Measurements from ENCODE around the gene IRF2BP2. TPM values are rescaled to one million over a fixed set of nuclear protein-coding genes. Genes with fewer than 3 reads are reported as not detected.

The IRF2BP2 gene
- total and polyA plus RNA-seq, 2 of the 13 experiments (the other 11 are each of a cell fraction or from before 2014, with no cell fraction given) = 140 to 147 TPM

DNA sequence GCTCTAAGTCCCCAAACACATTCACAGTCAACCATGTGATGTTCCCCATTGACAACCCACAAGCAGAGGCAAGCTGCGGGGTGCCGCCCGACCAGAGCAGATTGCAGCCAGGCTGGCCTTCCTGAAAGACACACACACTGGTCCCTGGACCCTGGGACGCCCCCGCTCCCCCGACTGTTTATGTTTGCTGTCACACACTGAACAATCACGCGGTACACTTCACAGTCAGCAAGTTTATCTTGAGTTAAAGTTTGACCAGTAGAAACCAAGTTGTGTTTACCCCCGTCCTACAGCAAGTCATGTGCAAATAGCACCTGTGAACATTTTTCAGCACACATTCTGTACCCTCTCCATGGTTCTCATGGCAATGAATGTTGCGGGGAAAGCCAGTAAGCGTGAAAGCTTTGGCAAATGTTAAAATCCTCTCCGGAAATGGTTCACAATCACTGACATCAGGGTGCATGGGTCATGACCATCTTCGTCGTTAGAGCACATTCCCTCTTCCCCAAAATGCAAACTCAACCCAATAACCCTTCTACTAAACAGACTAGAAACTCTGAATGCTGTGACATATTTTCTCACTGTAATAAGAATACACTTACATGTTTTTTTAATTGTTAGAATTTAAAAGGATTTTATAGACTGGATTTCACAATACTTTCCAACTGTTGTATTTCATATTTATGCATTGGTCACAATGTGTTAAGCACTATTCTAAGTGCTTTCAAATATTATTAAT is 33.3 kb upstream of the IRF2BP2 start (continued):
- TF ChIP-seq GATA4 (IDR thresholded peaks at IDR 0.05; ENCODE audit: borderline replicate concordance, low read depth) (peak; percentile 96), MIER2 (CRISPR knock-in tag; IDR thresholded peaks at IDR 0.05) (peak; percentile 83), ZNF678 (CRISPR knock-in tag; IDR thresholded peaks at IDR 0.05) (no peak), ZZZ3 (CRISPR knock-in tag; IDR thresholded peaks at IDR 0.05; ENCODE audit: borderline replicate concordance) (no peak), TBL1XR1 (IDR thresholded peaks at IDR 0.05; ENCODE audit: borderline replicate concordance, low read length, partially characterized antibody) (peak; percentile 93), KAT8 (CRISPR knock-in tag; IDR thresholded peaks at IDR 0.05) (peak; percentile 87), YY1 (IDR thresholded peaks at IDR 0.05; ENCODE audit: insufficient read depth, insufficient replicate concordance, low read depth, low read length) (peak; percentile 72), EEA1 (CRISPR knock-in tag; IDR thresholded peaks at IDR 0.05; ENCODE audit: borderline replicate concordance) (no peak), ZMAT3 (CRISPR knock-in tag; conservative IDR thresholded peaks at IDR 0.05) (peak; percentile 71; the same call in 1 of the 2 replicates), RFX1 (IDR thresholded peaks at IDR 0.05) (peak; percentile 82), ZFP37 (CRISPR knock-in tag; IDR thresholded peaks at IDR 0.05; ENCODE audit: borderline replicate concordance) (peak; percentile 97), ZNF430 (CRISPR knock-in tag; IDR thresholded peaks at IDR 0.05) (peak; percentile 97), SIN3A (IDR thresholded peaks at IDR 0.05; ENCODE audit: borderline replicate concordance, low read depth, low read length) (peak; percentile 58; the same call in 1 of the 2 replicates), ZNF547 (CRISPR knock-in tag; IDR thresholded peaks at IDR 0.05) (peak; percentile 74; the same call in 1 of the 2 replicates), ZNF3 (CRISPR knock-in tag; IDR thresholded peaks at IDR 0.05) (no peak), ZNF660 (CRISPR knock-in tag; IDR thresholded peaks at IDR 0.05; ENCODE audit: borderline replicate concordance, low read depth) (no peak)
- TF ChIP-seq, protein P1, sequence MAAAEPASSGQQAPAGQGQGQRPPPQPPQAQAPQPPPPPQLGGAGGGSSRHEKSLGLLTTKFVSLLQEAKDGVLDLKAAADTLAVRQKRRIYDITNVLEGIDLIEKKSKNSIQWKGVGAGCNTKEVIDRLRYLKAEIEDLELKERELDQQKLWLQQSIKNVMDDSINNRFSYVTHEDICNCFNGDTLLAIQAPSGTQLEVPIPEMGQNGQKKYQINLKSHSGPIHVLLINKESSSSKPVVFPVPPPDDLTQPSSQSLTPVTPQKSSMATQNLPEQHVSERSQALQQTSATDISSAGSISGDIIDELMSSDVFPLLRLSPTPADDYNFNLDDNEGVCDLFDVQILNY (CRISPR knock-in tag; conservative IDR thresholded peaks at IDR 0.05) = no peak
- TF ChIP-seq, protein P2, sequence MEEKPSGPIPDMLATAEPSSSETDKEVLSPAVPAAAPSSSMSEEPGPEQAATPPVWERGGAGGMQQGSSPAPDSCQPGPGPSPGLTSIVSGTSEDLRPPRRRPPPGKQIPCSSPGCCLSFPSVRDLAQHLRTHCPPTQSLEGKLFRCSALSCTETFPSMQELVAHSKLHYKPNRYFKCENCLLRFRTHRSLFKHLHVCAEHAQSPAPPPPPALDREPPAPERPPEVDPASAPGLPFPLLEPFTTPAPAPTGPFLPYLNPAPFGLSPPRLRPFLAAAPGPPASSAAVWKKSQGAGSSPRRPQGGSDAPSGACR (CRISPR knock-in tag; IDR thresholded peaks at IDR 0.05) = peak; percentile 87; the same call in 1 of the 2 replicates
- TF ChIP-seq, protein P3, sequence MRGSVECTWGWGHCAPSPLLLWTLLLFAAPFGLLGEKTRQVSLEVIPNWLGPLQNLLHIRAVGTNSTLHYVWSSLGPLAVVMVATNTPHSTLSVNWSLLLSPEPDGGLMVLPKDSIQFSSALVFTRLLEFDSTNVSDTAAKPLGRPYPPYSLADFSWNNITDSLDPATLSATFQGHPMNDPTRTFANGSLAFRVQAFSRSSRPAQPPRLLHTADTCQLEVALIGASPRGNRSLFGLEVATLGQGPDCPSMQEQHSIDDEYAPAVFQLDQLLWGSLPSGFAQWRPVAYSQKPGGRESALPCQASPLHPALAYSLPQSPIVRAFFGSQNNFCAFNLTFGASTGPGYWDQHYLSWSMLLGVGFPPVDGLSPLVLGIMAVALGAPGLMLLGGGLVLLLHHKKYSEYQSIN (CRISPR knock-in tag; IDR thresholded peaks at IDR 0.05; ENCODE audit: borderline replicate concordance) = no peak; the same call in 1 of the 2 replicates
- TF ChIP-seq, protein P4, sequence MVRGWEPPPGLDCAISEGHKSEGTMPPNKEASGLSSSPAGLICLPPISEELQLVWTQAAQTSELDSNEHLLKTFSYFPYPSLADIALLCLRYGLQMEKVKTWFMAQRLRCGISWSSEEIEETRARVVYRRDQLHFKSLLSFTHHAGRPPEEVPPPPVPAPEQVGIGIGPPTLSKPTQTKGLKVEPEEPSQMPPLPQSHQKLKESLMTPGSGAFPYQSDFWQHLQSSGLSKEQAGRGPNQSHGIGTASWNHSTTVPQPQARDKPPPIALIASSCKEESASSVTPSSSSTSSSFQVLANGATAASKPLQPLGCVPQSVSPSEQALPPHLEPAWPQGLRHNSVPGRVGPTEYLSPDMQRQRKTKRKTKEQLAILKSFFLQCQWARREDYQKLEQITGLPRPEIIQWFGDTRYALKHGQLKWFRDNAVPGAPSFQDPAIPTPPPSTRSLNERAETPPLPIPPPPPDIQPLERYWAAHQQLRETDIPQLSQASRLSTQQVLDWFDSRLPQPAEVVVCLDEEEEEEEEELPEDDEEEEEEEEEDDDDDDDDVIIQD (CRISPR knock-in tag; IDR thresholded peaks at IDR 0.05; ENCODE audit: low read depth) = peak; percentile 92
- TF ChIP-seq, protein P5, sequence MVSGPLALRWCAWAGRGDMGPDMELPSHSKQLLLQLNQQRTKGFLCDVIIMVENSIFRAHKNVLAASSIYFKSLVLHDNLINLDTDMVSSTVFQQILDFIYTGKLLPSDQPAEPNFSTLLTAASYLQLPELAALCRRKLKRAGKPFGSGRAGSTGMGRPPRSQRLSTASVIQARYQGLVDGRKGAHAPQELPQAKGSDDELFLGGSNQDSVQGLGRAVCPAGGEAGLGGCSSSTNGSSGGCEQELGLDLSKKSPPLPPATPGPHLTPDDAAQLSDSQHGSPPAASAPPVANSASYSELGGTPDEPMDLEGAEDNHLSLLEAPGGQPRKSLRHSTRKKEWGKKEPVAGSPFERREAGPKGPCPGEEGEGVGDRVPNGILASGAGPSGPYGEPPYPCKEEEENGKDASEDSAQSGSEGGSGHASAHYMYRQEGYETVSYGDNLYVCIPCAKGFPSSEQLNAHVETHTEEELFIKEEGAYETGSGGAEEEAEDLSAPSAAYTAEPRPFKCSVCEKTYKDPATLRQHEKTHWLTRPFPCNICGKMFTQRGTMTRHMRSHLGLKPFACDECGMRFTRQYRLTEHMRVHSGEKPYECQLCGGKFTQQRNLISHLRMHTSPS (CRISPR knock-in tag; IDR thresholded peaks at IDR 0.05; ENCODE audit: low read depth) = 0 out of 2 replicates have a peak, but pooled peaks have one; percentile 75

Measured in HepG2 (cell line).